Skeletal muscle tissue (tissue), 4 donors: ENCODE data around the gene VCL. TPM values are rescaled to one million over a fixed set of nuclear protein-coding genes. Genes with fewer than 3 reads are reported as not detected.

Experiments used
- H3K27ac ChIP-seq: one replicate; pipeline ENCODE4 v1.7.0; 2013; ENCODE audit warnings: mild to moderate bottlenecking, low read depth, low read length, inconsistent platforms
- H3K27me3 ChIP-seq, 3 donors: one replicate each; pipeline ENCODE4 v1.7.0; 2013; ENCODE audit warnings: low read length in 3 of 3; ENCODE audit not compliant: control insufficient read depth in 3 of 3, insufficient read depth in 3 of 3
- H3K36me3 ChIP-seq, 3 donors: one replicate each; pipeline ENCODE4 v1.7.0; 2013; ENCODE audit warnings: low read length in 3 of 3; ENCODE audit not compliant: control insufficient read depth in 3 of 3, insufficient read depth in 3 of 3
- H3K4me1 ChIP-seq, 3 donors: one replicate each; pipeline ENCODE4 v1.7.0; 2013; ENCODE audit warnings: low read length in 3 of 3, mild to moderate bottlenecking in 3 of 3; ENCODE audit not compliant: control insufficient read depth in 3 of 3, insufficient read depth in 3 of 3
- H3K4me3 ChIP-seq, 3 donors: one replicate each; pipeline ENCODE4 v1.7.0; 2013; ENCODE audit warnings: low read length in 3 of 3
- H3K9ac ChIP-seq, 3 donors: one replicate each; pipeline ENCODE4 v1.7.0; 2013; ENCODE audit warnings: low read length in 3 of 3, mild to moderate bottlenecking in 3 of 3, moderate library complexity in 2 of 3, low read depth in 1 of 3
- H3K9me3 ChIP-seq, 3 donors: one replicate each; pipeline ENCODE4 v1.7.0; 2013; ENCODE audit warnings: low read length in 3 of 3; ENCODE audit not compliant: control insufficient read depth in 3 of 3
- total RNA-seq: library from RNA; depleted of rRNA; stranded (reverse); fragments of >200 nt; gene quantifications from one replicate; pipeline ENCODE4 v1.2.3, GENCODE V29; 2014
- donor health status: Osteomylitis.

Gene VCL
- total RNA-seq, 1 donor from 2014 or later: 83.0 TPM

- Histone ChIP-seq H3K4me1 (peaks cover 6 to 39% (median 28%) of the 10 kb centered on the region in 3 donors), H3K4me3 (peak within 1 kb of the TSS; percentile 73 to 97 (median 94)), H3K9ac (peak within 1 kb of the TSS; percentile 93 to 97 (median 96)), H3K36me3 (no peaks in the 10 kb centered on the region), H3K27ac (peak within 1 kb of the TSS; percentile 87), H3K27me3 (no peaks in the 10 kb centered on the region), H3K9me3 (no peaks in the 10 kb centered on the region)
These were observed 153.3 kb downstream of the VCL start, which contains the start of gene ADK for GRCh38 chr10:74150990-74151878. Gene ADK, plus strand, starts transcription at chr10:74151221. Its CDS starts 58 bp downstream, at chr10:74151279.

- H3K9me3 ChIP-seq: no peaks in the 10 kb centered on the region
- peaks cover 11 to 47% (median 32%) of the 10 kb centered on the region in 3 donors for H3K4me1 ChIP-seq
- H3K4me3 ChIP-seq: peak overlapping the region; percentile 73 to 97 (median 94)
- peak overlapping the region; percentile 93 to 97 (median 96) for H3K9ac ChIP-seq
- H3K27me3 ChIP-seq: no peaks in the 10 kb centered on the region
- H3K36me3 ChIP-seq: no peaks in the 10 kb centered on the region
- peak overlapping the region; percentile 87 for H3K27ac ChIP-seq
These were observed 154.2 kb downstream of the VCL start for GRCh38 chr10:74151879-74152722.

GRCh38 chr10:74153123-74153522 lies 155.2 kb downstream of the VCL start:
- peak overlapping the region; percentile 48 for H3K27ac ChIP-seq
- peak overlapping the region; percentile 4 to 52 (median 17) for H3K9ac ChIP-seq
- no peaks in the 10 kb centered on the region for H3K9me3 ChIP-seq
- peaks cover 12 to 46% (median 32%) of the 10 kb centered on the region in 3 donors for H3K4me1 ChIP-seq
- H3K27me3 ChIP-seq: no peaks in the 10 kb centered on the region
- peak overlapping the region; percentile 37 to 73 (median 42) for H3K4me3 ChIP-seq
- no peaks in the 10 kb centered on the region for H3K36me3 ChIP-seq

GRCh38 chr10:74153676-74154075 lies 155.8 kb downstream of the VCL start:
- peak overlapping the region in 1 of 3 donors; percentile 42 for H3K4me3 ChIP-seq

GRCh38 chr10:74156919-74157289 lies 159.0 kb downstream of the VCL start:
- H3K4me3 ChIP-seq: no peak overlapping the region
- H3K27ac ChIP-seq: no peak overlapping the region
- H3K9me3 ChIP-seq: no peaks in the 10 kb centered on the region
- H3K27me3 ChIP-seq: no peaks in the 10 kb centered on the region
- H3K36me3 ChIP-seq: no peaks in the 10 kb centered on the region
- no peak overlapping the region for H3K9ac ChIP-seq
- H3K4me1 ChIP-seq: peaks cover 5 to 32% (median 23%) of the 10 kb centered on the region in 3 donors

More at GRCh38 chr10:74153676-74154075, 155.8 kb downstream of the VCL start:
- no peaks in the 10 kb centered on the region for H3K27me3 ChIP-seq
- peaks cover 9 to 45% (median 32%) of the 10 kb centered on the region in 3 donors for H3K4me1 ChIP-seq
- H3K9me3 ChIP-seq: no peaks in the 10 kb centered on the region
- peak overlapping the region; percentile 4 to 17 (median 4) for H3K9ac ChIP-seq
- H3K27ac ChIP-seq: peak overlapping the region; percentile 48
- H3K36me3 ChIP-seq: no peaks in the 10 kb centered on the region

GRCh38 chr10:74160013-74160412 lies 162.1 kb downstream of the VCL start:
- H3K36me3 ChIP-seq: no peaks in the 10 kb centered on the region
- H3K9me3 ChIP-seq: no peaks in the 10 kb centered on the region
- H3K27me3 ChIP-seq: no peaks in the 10 kb centered on the region
- H3K27ac ChIP-seq: no peak overlapping the region
- H3K4me3 ChIP-seq: no peak overlapping the region
- H3K4me1 ChIP-seq: peaks cover 4 to 21% (median 5%) of the 10 kb centered on the region in 3 donors
- H3K9ac ChIP-seq: no peak overlapping the region

GRCh38 chr10:74163319-74164068 lies 165.6 kb downstream of the VCL start:
- no peaks in the 10 kb centered on the region for H3K27me3 ChIP-seq
- no peak overlapping the region for H3K4me3 ChIP-seq
- H3K27ac ChIP-seq: no peak overlapping the region
- no peak overlapping the region for H3K9ac ChIP-seq
- H3K9me3 ChIP-seq: no peaks in the 10 kb centered on the region
- H3K36me3 ChIP-seq: no peaks in the 10 kb centered on the region
- H3K4me1 ChIP-seq: peaks cover 0 to 7% (median 0%) of the 10 kb centered on the region in 3 donors

GRCh38 chr10:74164716-74165529 lies 167.0 kb downstream of the VCL start:
- Histone ChIP-seq H3K4me3 (no peak overlapping the region), H3K36me3 (no peaks in the 10 kb centered on the region), H3K4me1 (peaks cover 0 to 7% (median 0%) of the 10 kb centered on the region in 3 donors), H3K9ac (no peak overlapping the region), H3K27me3 (no peaks in the 10 kb centered on the region), H3K27ac (no peak overlapping the region), H3K9me3 (no peaks in the 10 kb centered on the region)

- H3K9ac ChIP-seq: no peak overlapping the region
- peaks cover 0 to under 1% (median 0%) of the 10 kb centered on the region in 3 donors for H3K4me1 ChIP-seq
- H3K4me3 ChIP-seq: no peak overlapping the region
- H3K27me3 ChIP-seq: no peaks in the 10 kb centered on the region
- H3K27ac ChIP-seq: no peak overlapping the region
- H3K36me3 ChIP-seq: no peaks in the 10 kb centered on the region
- no peaks in the 10 kb centered on the region for H3K9me3 ChIP-seq
These were observed 167.6 kb downstream of the VCL start for GRCh38 chr10:74165530-74165901.
